PFSK-1 (cell line): ENCODE data around the gene PCSK5.

Experiments
- POLR2AphosphoS5 ChIP-seq: IDR thresholded peaks from 2 replicates; pipeline ENCODE4 v1.6.1; 2012; ENCODE audit warnings: low read depth, mild to moderate bottlenecking, control low read depth, low read length, moderate library complexity
- SIN3A ChIP-seq: IDR thresholded peaks from 2 replicates; pipeline ENCODE4 v1.6.1; 2012; ENCODE audit warnings: mild to moderate bottlenecking, low read length, moderate library complexity, borderline replicate concordance; ENCODE audit not compliant: insufficient read depth
- TAF1 ChIP-seq: IDR thresholded peaks from 2 replicates; pipeline ENCODE4 v1.6.1; 2012; ENCODE audit warnings: low read length, control low read depth, borderline replicate concordance; ENCODE audit not compliant: insufficient read depth
- TF ChIP-seq, protein P1 (sequence below), 2 experiments: IDR thresholded peaks; 2 replicates each; pipeline versions ENCODE4 v1.6.1 to v1.8.0; 2011 to 2012; ENCODE audit warnings: low read depth in 2 of 2, low read length in 2 of 2, control low read depth in 1 of 2, inconsistent platforms in 1 of 2, mild to moderate bottlenecking in 1 of 2, moderate library complexity in 1 of 2; ENCODE audit not compliant: insufficient read depth in 1 of 2

DNA sequence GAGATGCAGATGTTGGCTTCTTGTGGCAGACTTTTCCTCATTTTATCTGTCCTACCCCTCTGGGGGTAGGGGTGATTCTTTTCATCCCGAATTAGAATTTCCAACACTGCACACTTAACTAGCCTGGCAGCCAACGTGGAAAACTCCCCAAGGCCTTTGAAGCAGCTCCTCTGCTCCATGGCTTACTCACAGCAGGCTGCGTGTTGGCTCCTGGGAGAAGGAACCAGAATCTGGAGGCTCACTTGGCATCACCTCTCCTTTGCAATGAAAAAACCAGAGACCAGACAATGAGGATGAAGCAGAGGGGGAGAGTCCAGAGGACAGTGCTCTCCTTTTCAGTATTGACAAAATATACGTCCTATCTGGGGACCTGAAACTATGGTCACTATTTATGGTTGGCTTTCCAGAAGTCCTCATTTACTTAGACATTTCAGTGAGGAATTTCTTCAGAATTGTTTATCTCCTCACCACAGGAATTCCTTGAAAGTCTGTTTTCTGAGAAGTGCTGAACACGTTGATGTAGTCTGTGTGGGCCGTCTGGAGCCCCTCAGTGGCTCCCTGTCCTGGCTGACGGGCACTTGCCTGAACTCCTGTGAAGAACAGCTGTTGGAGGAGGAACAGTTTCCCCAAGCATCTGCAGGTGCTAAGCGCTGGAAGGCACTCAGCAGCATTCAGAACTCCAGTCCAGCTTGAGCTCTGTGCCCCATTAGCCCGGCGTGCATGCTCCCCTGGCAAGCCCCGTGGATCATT is 272.5 kb downstream of the PCSK5 start:
- no peak for TF ChIP-seq TAF1
- no peak for TF ChIP-seq POLR2AphosphoS5
- no peak for TF ChIP-seq SIN3A
- TF ChIP-seq, protein P1, sequence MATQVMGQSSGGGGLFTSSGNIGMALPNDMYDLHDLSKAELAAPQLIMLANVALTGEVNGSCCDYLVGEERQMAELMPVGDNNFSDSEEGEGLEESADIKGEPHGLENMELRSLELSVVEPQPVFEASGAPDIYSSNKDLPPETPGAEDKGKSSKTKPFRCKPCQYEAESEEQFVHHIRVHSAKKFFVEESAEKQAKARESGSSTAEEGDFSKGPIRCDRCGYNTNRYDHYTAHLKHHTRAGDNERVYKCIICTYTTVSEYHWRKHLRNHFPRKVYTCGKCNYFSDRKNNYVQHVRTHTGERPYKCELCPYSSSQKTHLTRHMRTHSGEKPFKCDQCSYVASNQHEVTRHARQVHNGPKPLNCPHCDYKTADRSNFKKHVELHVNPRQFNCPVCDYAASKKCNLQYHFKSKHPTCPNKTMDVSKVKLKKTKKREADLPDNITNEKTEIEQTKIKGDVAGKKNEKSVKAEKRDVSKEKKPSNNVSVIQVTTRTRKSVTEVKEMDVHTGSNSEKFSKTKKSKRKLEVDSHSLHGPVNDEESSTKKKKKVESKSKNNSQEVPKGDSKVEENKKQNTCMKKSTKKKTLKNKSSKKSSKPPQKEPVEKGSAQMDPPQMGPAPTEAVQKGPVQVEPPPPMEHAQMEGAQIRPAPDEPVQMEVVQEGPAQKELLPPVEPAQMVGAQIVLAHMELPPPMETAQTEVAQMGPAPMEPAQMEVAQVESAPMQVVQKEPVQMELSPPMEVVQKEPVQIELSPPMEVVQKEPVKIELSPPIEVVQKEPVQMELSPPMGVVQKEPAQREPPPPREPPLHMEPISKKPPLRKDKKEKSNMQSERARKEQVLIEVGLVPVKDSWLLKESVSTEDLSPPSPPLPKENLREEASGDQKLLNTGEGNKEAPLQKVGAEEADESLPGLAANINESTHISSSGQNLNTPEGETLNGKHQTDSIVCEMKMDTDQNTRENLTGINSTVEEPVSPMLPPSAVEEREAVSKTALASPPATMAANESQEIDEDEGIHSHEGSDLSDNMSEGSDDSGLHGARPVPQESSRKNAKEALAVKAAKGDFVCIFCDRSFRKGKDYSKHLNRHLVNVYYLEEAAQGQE (IDR thresholded peaks at IDR 0.05; ENCODE audit: insufficient read depth in 1 of 2, low read depth in 2 of 2, low read length in 2 of 2) = no peak
